Activated T-helper 1 cell treated with Interleukin-2 at 50 U/mL for 16 hours (primary cell): Measurements from ENCODE around the gene XYLT1.
"Not testable (repeated sequence)": the region's sequence is repeated elsewhere in the genome, so short reads cannot be mapped to it uniquely, and the experiment has no call there.

Experiments used
- DNase-seq: peaks from one replicate; pipeline ENCODE4 v3.0.0-alpha.2; 2020; ENCODE audit warnings: low read depth

The XYLT1 gene, protein sequence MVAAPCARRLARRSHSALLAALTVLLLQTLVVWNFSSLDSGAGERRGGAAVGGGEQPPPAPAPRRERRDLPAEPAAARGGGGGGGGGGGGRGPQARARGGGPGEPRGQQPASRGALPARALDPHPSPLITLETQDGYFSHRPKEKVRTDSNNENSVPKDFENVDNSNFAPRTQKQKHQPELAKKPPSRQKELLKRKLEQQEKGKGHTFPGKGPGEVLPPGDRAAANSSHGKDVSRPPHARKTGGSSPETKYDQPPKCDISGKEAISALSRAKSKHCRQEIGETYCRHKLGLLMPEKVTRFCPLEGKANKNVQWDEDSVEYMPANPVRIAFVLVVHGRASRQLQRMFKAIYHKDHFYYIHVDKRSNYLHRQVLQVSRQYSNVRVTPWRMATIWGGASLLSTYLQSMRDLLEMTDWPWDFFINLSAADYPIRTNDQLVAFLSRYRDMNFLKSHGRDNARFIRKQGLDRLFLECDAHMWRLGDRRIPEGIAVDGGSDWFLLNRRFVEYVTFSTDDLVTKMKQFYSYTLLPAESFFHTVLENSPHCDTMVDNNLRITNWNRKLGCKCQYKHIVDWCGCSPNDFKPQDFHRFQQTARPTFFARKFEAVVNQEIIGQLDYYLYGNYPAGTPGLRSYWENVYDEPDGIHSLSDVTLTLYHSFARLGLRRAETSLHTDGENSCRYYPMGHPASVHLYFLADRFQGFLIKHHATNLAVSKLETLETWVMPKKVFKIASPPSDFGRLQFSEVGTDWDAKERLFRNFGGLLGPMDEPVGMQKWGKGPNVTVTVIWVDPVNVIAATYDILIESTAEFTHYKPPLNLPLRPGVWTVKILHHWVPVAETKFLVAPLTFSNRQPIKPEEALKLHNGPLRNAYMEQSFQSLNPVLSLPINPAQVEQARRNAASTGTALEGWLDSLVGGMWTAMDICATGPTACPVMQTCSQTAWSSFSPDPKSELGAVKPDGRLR

DNA sequence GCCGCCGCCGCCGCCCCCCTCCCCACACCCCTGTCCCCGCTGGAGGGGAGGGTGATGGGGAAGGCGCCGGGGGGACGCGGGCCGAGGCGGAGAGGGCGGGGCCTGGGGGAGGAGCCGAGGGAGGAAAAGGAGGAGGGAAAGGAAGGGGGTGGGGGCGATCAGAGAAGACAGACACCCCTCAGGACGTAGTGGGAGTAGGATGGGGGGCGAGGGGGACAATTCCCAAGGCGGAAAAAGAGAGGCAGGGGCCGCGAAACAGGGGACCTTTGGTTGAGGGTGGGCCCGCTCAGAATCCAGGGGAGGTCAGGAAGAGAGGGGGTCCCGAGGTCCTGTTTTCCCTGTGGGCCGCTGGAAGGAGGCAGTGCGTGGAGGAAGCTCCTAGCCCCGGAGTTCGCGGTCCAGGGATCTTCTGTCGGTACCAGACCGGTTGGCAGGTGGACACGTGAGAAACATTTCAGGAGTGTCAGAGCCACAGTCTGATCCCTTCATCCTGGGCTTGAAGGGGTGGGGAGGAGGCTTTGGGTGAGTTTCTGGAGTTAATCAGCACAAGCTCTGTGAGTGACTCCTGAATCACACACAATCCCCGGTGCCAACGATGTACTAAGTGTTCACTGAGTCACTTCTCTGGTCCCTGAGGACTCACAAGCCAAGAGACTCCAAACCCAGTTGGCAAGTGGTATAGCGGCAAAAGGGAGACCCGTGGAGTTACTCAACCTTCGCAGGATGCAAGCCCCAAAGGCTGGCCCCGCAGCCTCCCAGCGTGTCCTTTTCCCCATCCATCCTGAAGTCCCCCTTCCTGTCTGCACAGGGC lies at the start of gene XYLT1:
XYLT1 (minus strand) TSS at position 53 of the 811 bp plus-strand sequence. CDS start 164 bp downstream, outside the sequence.
- DNase-seq, result peak; percentile 41

GRCh38 chr16:17520111-17520510 lies 49.4 kb upstream of the XYLT1 start:
- DNase-seq, result no peak

GRCh38 chr16:17519101-17519955 lies 48.6 kb upstream of the XYLT1 start:
- DNase-seq, result no peak

DNA sequence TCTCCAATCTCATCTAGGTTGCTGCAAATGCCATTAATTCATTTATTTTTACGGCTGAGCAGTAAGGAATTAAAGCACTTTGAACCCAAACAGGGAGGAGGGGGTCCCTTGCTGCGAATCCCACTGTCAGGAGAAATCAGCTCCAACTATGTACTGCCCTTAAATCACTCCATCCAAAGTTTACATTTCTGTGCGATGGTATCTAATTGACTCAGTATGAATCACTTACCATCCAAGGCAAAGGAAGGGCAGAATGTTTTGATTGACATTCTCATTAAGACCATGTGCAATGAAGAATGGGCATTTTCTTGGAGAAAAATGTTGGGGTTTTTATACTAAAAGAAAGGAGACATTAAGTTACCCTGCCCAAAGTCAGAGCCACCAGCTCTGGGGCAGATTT lies 47.7 kb upstream of the XYLT1 start:
- DNase-seq, result no peak

DNA sequence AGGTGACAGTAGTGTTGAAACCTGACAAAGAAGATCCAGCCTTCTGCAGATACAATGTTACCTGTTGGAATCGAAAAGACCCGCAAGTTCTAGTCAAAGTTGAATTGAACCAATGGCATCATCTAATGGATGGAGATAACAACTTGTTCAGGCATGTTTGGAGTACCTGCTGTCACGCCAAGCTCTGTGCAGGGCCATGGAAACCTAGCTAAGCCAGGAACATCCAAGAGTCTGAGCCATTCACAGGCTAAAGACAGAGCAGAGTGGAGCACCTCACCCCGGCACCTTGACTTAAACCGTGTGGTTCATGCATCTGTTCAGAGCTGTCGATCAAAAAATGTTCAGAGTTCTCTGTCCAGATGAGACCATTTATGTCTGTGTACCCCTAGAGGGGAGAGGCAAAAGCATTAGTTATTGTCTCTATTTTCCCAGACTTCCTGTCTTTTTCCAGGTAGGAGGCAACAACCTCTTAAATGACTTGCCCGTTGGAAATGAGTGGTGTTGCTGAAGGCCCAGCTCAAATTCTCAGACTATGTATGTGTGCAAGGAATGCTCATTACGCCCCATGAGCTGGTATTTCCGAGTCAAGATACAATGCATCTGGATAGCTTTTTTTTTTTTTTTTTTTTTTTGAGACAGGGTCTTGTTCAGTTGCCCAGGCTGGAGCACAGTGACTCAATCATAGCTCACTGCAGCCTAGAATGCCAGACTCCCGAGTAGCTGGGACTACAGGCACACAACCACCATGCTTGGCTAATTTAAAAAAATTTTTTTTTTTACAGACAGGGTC lies 44.9 kb upstream of the XYLT1 start:
- DNase-seq, result no peak

- DNase-seq, result no peak
Measured at GRCh38 chr16:17512636-17513220, 42.0 kb upstream of the XYLT1 start.

DNA sequence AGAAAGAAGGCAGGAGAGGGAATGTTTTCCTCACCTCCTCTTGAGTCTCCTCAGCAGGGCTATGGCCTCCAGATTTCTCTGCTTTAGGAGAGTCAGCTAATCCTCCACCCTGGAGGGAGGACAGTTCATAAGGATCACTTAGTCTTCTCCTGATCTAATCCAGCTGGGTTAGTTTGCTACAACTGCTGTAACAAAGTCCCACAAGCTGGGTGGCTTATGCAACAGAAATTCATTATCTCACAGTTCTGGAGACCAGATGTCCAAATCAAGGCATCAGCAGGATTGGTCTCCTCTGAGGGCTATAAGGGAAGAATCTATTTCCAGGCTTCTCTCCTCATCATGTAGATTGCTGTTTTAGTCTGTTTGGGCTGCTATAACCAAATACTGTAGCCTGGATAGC lies 40.6 kb upstream of the XYLT1 start:
- no peak for DNase-seq

DNA sequence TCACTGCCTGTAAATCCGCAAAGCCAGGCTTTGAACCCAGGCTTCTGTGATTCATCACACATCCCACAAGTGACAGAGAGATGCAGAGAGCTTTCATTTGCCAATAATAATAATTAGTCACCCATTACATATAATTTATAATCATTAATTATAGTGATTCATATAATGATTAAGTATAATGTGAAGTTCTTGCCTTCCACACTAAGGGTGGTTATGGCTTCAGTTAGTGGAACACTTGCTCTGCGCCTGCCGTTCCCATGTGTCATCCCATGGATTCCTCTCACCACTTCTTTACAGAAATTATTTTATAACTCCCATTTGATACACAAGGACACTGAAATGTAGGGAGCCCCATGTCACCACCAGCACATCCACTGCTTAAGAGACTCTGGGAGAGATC lies 39.8 kb upstream of the XYLT1 start:
- no peak for DNase-seq

DNA sequence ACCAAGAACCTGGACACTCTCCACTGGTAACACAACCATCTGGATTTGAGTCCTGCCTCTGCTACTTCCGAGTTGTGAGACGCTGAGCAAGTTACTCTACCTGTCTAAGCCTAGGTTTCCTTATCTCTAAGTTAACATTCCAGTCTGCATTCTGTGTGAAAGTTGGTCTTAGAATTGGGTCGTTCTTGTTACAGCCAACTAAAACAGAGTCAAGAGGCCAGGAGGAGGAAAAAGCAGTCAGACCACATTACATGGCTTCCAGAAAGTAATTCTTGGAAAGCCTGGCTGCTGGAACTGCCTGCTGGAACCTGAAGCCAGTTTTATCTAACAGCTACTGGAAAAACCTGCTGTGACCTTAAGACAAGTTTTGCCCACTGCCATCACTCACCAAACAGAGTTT lies 38.4 kb upstream of the XYLT1 start:
- no peak for DNase-seq

DNA sequence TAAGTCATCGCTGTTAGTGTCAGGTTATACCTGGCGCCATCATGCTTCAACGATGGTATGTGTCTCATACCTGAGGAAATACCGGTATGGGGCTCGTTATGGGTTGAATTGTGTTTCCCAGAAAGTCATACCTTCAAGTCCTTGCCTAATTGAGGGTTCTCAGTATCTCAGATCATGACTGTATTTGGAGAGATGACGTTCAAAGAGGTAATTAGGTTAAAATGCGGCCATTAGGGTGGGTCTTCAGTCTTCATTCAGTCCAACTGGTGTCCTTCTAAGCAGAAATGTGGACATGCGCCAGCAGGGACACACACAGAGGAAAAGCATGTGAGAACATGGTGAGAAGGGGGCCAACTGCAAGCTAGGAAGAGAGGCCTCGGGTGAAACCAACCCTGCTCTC lies 37.5 kb upstream of the XYLT1 start:
- no peak for DNase-seq

DNA sequence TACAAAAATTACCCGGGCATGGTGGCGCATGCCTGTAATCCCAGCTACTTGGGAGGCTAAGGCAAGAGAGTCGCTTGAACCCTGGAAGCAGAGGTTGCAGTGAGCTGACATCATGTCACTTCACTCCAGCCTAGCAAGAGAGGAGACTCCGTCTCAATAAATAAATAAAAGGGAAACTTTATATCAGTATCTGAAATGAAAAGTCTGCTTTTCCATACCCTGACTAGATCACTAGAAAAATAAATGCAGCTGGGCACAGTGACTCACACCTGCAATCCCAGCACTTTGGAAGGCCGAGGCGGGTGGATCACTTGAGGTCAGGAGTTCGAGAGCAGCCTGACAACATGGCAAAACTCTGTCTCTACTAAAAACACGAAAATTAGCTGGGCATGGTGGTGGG lies 36.8 kb upstream of the XYLT1 start:
- DNase-seq, result not testable (repeated sequence)

DNA sequence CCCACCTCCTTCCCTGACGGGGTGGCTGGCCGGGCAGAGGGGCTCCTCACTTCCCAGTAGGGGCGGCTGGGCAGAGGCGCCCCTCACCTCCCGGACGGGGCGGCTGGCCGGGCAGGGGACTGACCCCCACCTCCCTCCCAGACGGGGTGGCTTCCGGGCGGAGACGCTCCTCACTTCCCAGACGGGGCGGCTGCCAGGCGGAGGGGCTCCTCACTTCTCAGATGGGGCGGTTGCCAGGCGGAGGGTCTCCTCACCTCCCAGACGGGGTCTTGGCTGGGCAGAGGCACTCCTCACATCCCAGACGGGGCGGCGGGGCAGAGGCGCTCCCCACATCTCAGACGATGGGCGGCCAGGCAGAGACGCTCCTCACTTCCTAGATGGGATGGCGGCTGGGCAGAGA lies 35.1 kb upstream of the XYLT1 start:
- DNase-seq, result not testable (repeated sequence)

DNA sequence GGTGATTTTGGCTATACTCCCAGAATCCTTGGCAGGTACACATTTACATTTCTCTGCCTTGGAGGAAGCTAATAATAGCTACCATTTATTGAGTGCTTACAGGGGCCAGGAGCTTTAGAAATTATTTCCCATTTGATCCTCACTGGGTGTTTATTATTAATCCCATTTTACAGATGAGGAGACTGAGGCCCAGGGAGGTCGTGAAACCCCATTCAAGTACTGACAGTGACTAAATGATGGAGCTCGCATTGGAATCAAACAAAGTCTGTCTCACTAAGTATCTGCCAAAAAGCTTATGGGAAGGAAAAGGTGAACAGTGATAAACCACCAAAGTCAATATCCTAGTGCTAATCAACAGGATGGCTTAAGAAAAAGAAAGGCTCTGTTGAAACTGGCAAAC lies 33.3 kb upstream of the XYLT1 start:
- DNase-seq, result no peak

DNA sequence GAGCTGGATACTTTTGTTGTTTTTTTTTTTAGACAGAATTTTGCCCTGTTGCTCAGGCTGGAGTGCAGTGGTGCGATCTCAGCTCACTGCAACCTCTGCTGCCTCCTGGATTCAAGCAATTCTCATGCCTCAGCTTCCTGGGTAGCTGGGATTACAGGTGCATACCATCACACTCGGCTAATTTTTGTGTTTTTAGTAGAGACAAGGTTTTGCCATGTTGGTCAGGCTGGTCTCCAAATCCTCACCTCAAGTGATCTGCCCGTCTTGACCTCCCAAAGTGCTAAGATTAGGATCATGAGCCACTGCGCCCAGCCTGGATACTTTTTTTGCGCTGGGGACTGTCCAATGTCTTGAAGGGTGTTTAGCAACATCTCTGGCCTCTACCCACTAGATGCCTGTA lies 32.6 kb upstream of the XYLT1 start:
- no peak for DNase-seq

DNA sequence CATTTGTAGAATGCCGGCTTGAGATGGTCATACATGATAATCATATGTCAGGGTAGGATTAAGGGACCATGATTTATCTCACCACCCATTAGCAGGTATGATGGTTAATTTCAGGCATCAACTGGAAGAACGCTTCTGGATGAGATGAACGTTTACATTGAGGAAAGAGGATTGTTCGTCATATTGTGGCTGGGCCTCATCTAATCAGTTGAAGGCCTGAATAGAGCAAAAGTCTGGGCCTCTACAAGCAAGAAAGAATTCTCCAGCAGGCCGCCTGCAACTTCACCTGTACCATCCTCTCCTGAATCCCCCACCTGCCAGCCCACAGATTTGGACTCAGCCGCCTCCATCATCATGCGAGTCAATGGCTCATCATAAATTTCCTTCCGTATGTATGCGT lies 30.6 kb upstream of the XYLT1 start:
- DNase-seq, result no peak

GRCh38 chr16:17499223-17499902 lies 28.6 kb upstream of the XYLT1 start:
- DNase-seq, result no peak

DNA sequence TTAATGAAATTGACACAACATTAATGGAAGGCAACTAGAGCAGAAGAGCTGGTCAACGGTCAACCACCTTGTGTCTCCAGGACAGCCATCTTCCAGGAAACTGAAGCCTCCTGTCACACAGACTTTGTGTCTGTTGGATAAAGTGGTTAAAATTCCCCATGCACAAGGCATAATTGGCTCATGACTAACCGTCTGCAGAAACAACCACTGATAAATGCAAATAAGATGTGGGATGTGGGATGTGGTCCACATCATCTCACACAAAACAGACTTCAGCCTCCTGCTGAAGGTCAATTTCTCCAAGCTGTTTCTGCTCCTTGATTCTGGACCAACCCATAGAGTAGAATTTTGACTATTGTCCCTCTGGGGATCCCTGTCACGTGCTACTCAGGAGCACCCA lies 26.9 kb upstream of the XYLT1 start:
- no peak for DNase-seq

DNA sequence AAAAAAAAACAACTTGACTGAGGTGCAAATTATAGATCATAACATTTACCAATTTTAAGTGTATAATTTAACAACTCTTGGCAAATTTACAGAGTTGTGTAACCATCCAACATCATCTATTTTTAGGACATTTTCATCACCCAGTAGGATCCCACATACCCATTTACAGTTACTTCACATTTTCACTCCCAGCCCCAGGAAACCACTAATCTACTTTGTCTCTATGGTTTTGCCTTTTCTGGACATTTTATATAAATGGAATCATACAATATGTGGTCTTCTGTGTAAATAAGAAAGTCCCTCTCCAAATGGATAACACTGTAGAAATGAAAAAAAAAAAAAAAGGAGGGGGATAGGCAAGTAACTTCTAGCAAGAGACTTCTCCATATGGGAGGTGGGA lies 26.1 kb upstream of the XYLT1 start:
- DNase-seq, result no peak

DNA sequence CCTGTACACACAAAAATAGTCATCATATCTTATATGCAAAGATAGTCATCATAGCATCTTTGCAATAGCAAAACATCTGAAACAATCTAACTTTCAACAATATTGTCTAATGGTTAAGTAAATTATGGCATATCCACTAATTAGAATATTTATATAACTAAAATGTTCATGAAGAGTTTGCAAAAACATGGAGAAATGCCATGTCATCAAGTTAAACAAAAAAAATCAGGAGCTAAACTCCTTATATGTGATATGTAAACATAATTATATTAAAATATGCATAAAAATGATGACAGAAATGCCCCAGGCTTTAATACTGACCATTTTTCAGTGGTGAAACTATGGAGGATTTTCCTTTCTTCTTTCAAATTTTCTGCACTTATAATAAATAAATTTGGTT lies 22.3 kb upstream of the XYLT1 start:
- no peak for DNase-seq
